GM18517 (cell line): ENCODE results near the gene RPL22L1.
"Not testable (repeated sequence)": the region's sequence is repeated elsewhere in the genome, so short reads cannot be mapped to it uniquely, and the experiment has no call there.

ENCODE experiments used
- ATAC-seq: cut with Tn5 transposase; IDR thresholded peaks from one replicate; pipeline ENCODE4 v1.9.1; 2021; ENCODE audit warnings: mild to moderate bottlenecking, moderate library complexity; ENCODE audit not compliant: unreplicated experiment

The RPL22L1 gene

GRCh38 chr3:170884109-170884930 lies 14.3 kb upstream of the RPL22L1 start:
- ATAC-seq: not testable (repeated sequence)

GRCh38 chr3:170878688-170879087 lies 8.7 kb upstream of the RPL22L1 start:
- not testable (repeated sequence) for ATAC-seq

DNA sequence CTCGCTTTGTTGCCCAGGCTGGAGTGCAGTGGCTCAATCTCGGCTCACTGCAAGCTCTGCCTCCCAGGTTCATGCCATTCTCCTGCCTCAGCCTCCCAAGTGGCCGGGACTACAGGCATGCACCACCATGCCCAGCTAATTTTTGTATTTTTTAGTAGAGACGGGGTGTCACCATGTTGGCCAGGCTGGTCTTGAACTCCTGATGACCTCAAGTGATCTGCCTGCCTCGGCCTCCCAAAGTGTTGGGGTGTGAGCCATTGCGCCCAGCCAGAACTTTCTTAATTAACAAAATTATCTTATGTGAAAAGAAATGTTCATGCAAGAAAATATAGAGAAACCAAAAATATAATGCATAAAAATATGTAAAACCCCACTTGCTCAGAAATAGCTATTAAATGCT lies 7.3 kb upstream of the RPL22L1 start:
- ATAC-seq: not testable (repeated sequence)

- no peak for ATAC-seq
Observed at GRCh38 chr3:170876537-170876936, 6.5 kb upstream of the RPL22L1 start.

DNA sequence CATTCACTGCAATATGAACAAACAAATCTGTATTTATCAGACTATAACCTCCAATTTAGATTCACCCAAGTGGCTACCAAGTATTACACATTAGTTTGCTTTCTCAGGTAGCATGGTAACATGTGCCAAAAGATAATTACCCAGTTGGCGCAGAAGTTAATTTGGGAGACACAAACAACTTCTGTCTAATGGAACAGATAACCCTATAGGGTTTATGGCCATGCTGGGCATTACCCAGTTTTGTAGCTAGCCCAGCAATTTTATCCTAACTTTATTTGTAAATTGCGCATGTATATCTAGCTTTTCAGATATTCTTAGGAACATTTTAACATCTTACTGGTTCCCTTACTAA lies 780 bp downstream of the RPL22L1 start:
- ATAC-seq: no peak

DNA sequence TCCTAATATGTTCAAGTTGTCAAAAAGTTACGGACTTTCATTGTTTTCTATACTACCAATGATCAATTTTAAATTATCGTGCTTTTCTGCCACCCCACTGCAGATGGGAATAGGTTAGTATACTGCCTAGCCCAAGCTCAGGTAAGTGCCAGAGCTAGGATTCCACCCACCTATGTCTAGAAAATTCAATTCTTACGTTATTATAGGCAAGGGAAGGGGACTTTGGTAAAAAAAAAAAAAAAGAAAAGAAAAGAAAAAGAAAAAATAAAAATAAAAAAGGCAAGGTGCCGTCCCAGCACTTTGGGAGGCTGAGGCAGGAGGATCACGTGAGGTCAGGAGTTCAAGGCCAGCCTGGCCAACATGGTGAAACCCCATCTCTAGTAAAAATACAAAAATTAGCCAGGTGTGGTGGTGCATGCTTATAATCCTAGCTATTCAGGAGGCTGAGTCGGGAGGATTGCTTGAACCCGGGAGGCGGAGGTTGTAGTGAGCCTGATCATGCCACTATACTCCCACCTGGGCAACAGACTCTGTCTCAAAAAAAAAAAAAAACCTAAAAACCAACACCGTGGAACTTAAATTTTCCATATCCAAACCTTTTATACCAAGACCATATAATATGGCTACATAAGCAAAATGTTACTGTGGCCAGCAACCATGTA lies 1.3 kb downstream of the RPL22L1 start:
- ATAC-seq: no peak

GRCh38 chr3:170867143-170867937 lies 2.7 kb downstream of the RPL22L1 start:
- no peak for ATAC-seq

DNA sequence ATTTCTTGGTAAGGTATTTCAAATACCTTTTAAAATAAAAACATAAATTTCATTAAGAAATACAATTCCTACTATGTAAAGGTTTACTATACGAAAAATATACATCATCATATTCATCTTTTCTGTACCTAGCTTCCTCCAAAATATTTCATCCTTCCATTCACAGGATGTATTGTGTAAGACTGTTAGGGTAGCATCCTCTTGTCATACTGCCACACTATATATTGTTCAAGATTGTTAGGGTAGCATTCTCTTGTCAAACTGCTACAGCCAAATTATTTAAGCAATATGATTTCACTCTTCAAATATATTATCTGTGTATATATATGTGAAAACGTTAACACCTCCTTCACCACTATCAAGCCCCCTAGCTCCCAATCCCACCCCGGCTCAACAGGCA lies 3.5 kb downstream of the RPL22L1 start:
- ATAC-seq: no peak

- no peak for ATAC-seq
Observed at GRCh38 chr3:170865209-170866094, 4.5 kb downstream of the RPL22L1 start.

DNA sequence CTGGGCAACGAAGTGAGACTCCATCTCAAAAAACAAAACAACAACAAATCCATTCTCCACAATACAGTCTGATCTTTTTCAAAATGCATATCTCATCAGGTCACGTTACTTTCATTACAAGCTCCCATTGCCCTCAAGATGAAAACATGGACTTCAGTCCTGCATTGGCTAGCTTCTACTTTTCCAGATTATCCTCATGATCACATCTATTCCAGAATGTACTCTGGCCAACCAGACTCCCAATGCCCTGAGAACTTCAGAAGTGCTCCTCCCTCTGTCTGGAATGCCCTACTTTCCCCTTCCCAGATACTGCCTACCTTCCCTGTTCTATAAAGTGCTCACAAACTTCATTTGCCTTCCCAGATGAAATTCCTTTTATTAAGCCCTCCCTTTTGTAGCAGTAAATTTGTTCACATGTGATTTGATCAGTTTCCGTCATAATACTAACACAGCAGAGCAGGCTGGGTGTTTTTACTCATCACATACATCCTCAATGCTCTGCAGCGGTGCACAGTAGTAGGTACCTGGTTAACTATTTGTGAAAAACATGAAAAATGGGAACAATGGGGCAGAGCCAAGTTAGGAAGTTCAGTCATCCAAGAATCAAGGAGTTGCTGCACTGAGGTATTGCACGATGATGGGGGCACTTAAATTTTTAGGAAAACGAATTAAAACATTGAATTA lies 5.3 kb downstream of the RPL22L1 start:
- no peak for ATAC-seq

DNA sequence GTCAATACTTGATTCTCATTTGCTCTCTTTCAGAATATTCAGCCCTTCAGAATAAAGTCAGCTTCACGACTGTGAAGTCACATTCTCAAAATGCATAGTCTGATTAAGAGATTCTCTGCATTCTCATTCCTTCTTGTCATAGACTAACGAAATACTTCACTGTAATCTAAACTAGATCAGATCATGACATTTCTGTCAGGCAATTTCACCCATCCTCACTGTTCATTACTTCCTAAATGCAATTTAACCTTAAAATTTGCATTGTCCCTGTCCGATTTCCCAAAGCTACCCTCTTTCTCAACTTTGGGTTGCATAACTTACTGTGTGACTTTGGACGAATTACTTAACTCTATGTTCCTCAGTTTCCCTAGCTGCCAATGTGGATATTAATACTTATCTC lies 6.2 kb downstream of the RPL22L1 start:
- ATAC-seq: no peak

DNA sequence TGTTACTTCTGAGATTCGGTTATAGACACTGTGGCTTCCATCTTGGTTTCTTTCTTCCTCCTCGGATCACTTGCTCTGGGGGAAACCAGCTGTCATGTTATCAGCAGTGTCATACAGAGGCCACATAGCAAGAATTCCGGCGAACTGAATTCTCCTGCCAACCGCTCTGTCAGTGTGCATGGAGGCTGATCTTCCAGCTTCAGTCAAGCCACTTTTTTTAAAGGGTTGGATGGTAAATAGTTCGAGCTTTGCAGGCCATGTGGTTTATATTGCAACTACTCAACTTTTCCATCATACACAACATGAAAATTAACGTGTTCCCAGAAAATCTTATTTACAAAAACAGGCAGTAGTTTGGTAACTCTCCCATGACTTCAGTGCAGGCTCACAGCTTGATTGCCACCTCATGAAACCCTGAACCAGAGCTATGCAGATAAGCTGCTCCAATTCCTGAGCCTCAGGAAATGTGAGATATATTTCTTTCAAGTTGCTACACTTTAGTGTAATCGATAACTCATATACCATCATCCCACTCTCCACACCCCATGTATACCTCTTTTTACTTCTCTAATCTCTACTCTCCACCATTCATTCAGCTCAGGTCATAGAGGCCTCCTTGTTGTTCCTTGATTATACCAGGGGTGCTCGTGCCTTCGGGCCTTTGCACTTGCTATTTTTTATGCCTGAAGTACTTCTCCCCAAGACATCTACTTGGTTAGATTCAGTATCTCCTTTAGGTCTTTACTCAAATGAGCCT lies 7.2 kb downstream of the RPL22L1 start:
- no peak for ATAC-seq

GRCh38 chr3:170858599-170858998 lies 11.4 kb downstream of the RPL22L1 start:
- no peak for ATAC-seq

- ATAC-seq: no peak
Observed at GRCh38 chr3:170852324-170852723, 17.7 kb downstream of the RPL22L1 start.

GRCh38 chr3:170848292-170848917 lies 21.6 kb downstream of the RPL22L1 start:
- ATAC-seq: no peak

GRCh38 chr3:170844377-170844776 lies 25.6 kb downstream of the RPL22L1 start:
- no peak for ATAC-seq

DNA sequence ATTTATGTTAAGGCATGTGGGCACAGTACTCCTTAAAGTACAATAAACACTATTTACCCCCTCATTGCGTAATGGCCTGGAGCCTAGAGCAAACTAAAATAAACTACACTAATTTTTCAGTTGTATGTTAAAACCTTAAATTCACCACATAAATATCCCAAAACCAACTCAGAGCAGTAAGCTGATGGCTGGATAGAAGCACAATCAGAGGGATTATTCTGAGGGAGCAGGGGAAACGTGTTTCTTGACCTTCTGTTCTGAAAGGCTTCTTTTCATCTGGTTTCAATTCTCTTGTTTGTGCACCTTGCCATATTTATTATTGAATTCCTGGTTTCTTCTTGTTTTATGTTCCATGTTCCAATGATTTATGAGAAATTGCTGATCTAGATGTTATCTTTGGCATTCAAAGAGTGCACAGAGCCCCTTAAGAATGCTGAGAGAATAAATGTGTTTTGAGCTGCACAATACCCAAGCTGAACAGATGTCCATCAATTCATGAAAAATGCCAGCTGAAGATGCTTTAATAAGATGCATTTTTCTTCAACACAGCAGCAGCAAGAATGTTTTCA lies 29.6 kb downstream of the RPL22L1 start:
- ATAC-seq: no peak

DNA sequence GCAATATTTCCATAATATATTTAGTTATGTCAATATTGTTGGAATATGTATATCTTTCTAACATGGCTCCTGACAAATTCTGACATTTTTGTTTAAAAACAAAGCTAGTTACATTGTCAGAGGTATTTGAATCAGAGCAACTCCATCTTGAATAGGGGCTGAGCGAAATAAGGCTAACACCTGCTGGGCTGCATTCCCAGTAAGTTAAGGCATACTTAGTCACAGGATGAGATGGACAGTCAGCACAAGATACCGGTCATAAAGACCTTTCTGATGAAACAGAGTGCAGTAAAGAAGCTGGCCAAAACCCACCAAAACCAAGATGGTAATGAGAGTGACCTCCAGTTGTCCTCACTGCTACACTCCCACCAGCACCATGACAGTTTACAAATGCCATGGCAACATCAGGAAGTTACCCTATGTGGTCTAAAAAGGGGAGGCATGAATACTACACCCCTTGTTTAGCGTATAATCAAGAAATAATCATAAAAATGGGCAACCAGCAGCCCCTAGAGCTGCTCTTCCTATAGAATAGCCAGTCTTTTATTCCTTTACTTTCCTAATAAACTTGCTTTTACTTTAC lies 30.4 kb downstream of the RPL22L1 start:
- ATAC-seq: no peak
